GM12891 (cell line): ENCODE results near the gene GTPBP3.
"Not testable (repeated sequence)": the region's sequence is repeated elsewhere in the genome, so short reads cannot be mapped to it uniquely, and the experiment has no call there.

Experiments used
- DNase-seq: peaks from one replicate; pipeline ENCODE4 v3.0.0; 2011; ENCODE audit warnings: low spot score; ENCODE audit not compliant: insufficient read length
- FAIRE-seq: peaks from 2 replicates; lab custom pipeline; 2011; peaks lifted over from hg19 to GRCh38; lab: Jason Lieb, UNC
- PAX5 ChIP-seq: IDR thresholded peaks from 2 replicates; pipeline ENCODE4 v1.6.1; 2011; ENCODE audit warnings: low read length, moderate library complexity, mild to moderate bottlenecking; ENCODE audit not compliant: insufficient read depth, severe bottlenecking
- POLR2A ChIP-seq: IDR thresholded peaks from 2 replicates; pipeline ENCODE4 v1.6.1; 2011; ENCODE audit warnings: low read depth, low read length, control low read depth
- POLR2AphosphoS5 ChIP-seq: IDR thresholded peaks from 2 replicates; pipeline ENCODE4 v1.6.1; 2011; ENCODE audit warnings: low read depth, low read length, control low read depth
- POU2F2 ChIP-seq: IDR thresholded peaks from 2 replicates; pipeline ENCODE4 v1.6.1; 2011; ENCODE audit warnings: low read depth, mild to moderate bottlenecking, control low read depth, low read length, moderate library complexity
- SPI1 ChIP-seq: IDR thresholded peaks from 2 replicates; pipeline ENCODE4 v1.6.1; 2011; ENCODE audit warnings: low read depth, low read length, control low read depth
- TAF1 ChIP-seq: IDR thresholded peaks from 2 replicates; pipeline ENCODE4 v1.6.1; 2011; ENCODE audit warnings: low read depth, low read length, control low read depth

Gene GTPBP3

GRCh38 chr19:17359905-17360800, 22.8 kb downstream of the GTPBP3 start:
- TF ChIP-seq POLR2A (no peak), PAX5 (no peak), POU2F2 (no peak), TAF1 (no peak), SPI1 (no peak), POLR2AphosphoS5 (no peak)
- DNase-seq = no peak
- no peak for FAIRE-seq

DNA sequence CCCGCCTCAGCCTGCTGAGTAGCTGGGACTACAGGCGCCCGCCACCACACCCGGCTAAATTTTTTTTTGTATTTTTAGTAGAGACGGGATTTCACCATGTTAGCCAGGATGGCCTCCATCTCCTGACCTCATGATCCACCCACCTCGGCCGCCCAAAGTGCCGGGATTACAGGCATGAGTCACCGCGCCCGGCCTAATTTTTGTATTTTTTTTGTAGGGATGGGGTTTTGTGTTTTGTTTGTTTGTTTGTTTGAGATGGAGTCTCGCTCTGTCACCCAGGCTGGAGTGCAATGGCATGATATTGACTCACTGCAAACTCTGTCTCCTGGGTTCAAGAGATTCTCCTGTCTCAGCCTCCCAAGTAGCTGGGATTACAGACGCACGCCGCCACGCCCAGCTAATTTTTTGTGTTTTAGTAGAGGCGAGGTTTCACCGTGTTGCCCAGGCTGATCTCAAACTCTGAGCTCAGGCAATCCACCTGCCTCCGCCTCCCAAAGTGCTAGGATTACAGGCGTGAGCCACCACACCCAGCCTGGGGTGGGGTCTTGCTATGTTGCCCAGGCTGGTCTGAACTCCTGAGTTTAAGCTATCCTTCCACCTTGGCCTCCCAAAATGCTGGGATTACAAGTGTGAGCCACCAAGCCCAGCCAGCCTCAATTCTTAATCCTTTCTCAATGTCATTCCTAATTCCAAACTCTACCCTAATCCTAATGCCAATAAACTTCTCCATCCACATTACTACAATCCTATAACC, 26.7 kb downstream of the GTPBP3 start:
- not testable (repeated sequence) for FAIRE-seq

GRCh38 chr19:17365361-17365760, 28.0 kb downstream of the GTPBP3 start:
- TF ChIP-seq POU2F2 (no peak), SPI1 (no peak)
- DNase-seq (no peak), FAIRE-seq (no peak)

More for the DNA sequence above, 26.7 kb downstream of the GTPBP3 start:
- not testable (repeated sequence) for DNase-seq

DNA sequence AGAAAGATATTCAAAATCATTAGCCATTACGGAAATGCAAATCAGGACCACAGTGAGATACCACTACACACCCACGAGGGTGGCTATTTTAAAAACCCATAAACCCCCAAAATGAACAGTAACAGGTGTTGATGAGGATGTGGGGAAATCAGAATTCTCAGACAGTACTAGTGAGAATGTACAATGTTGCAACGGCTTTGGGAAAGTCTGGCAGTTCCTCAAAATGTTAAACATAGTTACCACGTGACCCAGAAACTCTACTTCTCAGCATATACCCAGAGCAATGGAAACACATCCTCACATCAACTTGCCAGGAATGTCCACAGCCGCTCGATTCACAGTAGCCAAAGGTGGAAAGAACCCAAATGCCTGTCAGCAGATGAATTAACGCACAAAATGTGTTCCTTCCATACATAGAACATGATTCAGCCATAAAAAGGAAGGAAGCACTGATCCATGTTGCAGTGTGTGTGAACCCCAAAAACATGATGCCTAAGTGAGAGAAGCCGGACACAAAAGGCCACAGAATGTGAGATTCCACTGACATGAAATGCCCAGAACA, 32.8 kb downstream of the GTPBP3 start:
- TF ChIP-seq SPI1 = peak; percentile 92
- peak; percentile 94 for TF ChIP-seq POU2F2
- TF ChIP-seq POLR2AphosphoS5 = no peak
- TF ChIP-seq TAF1 = no peak
- FAIRE-seq (peak; percentile 97), DNase-seq (no peak)

- TF ChIP-seq POU2F2 = no peak
- TF ChIP-seq PAX5 = no peak
- no peak for TF ChIP-seq POLR2AphosphoS5
- TF ChIP-seq TAF1 = no peak
- TF ChIP-seq POLR2A = no peak
- TF ChIP-seq SPI1 = no peak
- FAIRE-seq (no peak), DNase-seq (no peak)
Measured at GRCh38 chr19:17376935-17377600, 39.7 kb downstream of the GTPBP3 start, which contains the start of gene PLVAP. Gene PLVAP, minus strand, starts transcription at chr19:17377342. Its CDS starts 54 bp downstream, at chr19:17377288.

DNA sequence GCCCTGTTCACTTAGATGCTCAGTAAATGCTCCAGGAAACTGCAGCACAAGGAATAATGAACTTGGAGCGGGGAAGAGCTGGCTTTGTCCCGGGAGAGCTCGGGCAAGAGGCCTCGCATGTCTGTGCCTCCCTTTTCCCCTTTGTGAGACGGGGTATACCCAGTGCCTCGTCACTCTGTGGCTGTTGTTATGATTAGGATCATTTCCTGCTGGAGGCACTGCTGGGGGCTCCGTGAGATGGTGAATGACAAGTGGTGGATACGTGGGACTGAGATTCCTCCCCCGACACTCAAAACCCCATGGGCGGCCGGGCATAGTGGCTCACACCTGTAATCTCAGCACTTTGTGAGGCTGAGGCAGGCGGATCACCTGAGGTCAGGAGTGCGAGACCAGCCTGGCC, 40.9 kb downstream of the GTPBP3 start:
- peak; percentile 20 for FAIRE-seq
- no peak for TF ChIP-seq POLR2AphosphoS5
- TF ChIP-seq POU2F2 = no peak
- no peak for TF ChIP-seq TAF1
- TF ChIP-seq PAX5 = no peak
- no peak for TF ChIP-seq SPI1
- no peak for TF ChIP-seq POLR2A

DNA sequence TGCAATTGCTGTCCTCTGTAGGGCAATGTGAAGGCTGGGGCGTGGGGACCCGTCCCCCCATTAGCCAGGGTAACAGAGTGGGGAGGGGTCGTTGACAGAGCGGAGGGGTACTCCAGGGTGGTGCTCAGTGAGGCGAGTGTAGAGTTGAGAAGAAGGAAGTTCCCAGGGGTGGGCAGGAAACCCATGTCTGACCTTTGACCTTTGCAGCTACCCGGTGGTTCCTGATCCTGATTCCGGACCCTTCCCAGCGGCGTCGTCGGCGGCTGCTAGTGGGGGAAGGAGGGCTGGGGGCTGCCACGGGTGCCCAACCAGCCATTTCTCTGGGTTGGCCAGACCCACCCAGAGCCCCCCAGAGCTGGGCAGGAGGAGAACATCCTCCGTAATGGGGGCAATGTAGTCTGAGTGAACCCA, 41.9 kb downstream of the GTPBP3 start:
- no peak for TF ChIP-seq POU2F2
- TF ChIP-seq PAX5 = no peak
- no peak for TF ChIP-seq SPI1
- TF ChIP-seq TAF1 = no peak
- no peak for TF ChIP-seq POLR2A
- no peak for TF ChIP-seq POLR2AphosphoS5
- FAIRE-seq (no peak), DNase-seq (no peak)

More for the DNA sequence above, 40.9 kb downstream of the GTPBP3 start:
- DNase-seq = no peak

- FAIRE-seq (no peak), DNase-seq (no peak)
- no peak for TF ChIP-seq TAF1
- no peak for TF ChIP-seq SPI1
- TF ChIP-seq POLR2AphosphoS5 = no peak
- no peak for TF ChIP-seq PAX5
Measured at GRCh38 chr19:17380426-17381138, 43.2 kb downstream of the GTPBP3 start.
